ENCODE measurements around the gene MGAT5. TPM values are rescaled to one million over a fixed set of nuclear protein-coding genes. Genes with fewer than 3 reads are reported as not detected.

The MGAT5 gene
- total RNA-seq, 4 donors from 2014 or later, result 32.4 to 65.9 (median 46.6) TPM

DNA sequence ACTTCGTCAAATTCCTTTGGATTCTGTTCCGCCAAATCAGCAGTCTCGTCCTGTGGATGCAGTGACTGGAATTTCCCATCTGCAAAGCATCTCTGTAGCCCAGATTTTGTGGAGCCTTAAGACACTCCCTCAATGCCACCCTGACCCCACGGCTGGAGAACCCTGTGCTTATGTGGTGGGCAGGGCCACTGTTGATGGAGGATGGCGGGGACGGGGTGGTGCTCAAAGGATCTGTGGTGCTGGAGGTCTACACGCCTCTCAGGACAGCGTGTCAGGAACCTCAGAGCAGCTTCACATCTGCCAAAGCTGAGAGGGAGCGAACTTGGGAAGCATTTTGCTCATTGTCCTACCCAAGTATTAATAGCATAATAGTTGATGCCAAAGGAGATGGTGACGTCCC is 200.1 kb downstream of the MGAT5 start:
- H3K4me3 ChIP-seq, result no peak overlapping the region
- no peak for ATAC-seq
- no peak overlapping the region for H3K27ac ChIP-seq
- H3K9me3 ChIP-seq, result no peaks in the 10 kb centered on the region
- TF ChIP-seq POLR2A (IDR thresholded peaks at IDR 0.05), result no peak
- no peak for TF ChIP-seq POLR2AphosphoS5 (IDR thresholded peaks at IDR 0.05)
- no peak for TF ChIP-seq EP300 (IDR thresholded peaks at IDR 0.05)
- TF ChIP-seq, protein P1, sequence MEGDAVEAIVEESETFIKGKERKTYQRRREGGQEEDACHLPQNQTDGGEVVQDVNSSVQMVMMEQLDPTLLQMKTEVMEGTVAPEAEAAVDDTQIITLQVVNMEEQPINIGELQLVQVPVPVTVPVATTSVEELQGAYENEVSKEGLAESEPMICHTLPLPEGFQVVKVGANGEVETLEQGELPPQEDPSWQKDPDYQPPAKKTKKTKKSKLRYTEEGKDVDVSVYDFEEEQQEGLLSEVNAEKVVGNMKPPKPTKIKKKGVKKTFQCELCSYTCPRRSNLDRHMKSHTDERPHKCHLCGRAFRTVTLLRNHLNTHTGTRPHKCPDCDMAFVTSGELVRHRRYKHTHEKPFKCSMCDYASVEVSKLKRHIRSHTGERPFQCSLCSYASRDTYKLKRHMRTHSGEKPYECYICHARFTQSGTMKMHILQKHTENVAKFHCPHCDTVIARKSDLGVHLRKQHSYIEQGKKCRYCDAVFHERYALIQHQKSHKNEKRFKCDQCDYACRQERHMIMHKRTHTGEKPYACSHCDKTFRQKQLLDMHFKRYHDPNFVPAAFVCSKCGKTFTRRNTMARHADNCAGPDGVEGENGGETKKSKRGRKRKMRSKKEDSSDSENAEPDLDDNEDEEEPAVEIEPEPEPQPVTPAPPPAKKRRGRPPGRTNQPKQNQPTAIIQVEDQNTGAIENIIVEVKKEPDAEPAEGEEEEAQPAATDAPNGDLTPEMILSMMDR (IDR thresholded peaks at IDR 0.05), result no peak
- H3K27me3 ChIP-seq, result no peaks in the 10 kb centered on the region
- 76% methylated on average over 5 of the region's 10 CpGs; no CpG with 5 or more reads in 1 of the 2 donors for WGBS, 2 donors (ENCODE audit: low coverage in 1 of 2)
- peaks cover 0 to 19% of the 10 kb centered on the region in 2 donors for H3K36me3 ChIP-seq
- H3K4me1 ChIP-seq, result no peaks in the 10 kb centered on the region

DNA sequence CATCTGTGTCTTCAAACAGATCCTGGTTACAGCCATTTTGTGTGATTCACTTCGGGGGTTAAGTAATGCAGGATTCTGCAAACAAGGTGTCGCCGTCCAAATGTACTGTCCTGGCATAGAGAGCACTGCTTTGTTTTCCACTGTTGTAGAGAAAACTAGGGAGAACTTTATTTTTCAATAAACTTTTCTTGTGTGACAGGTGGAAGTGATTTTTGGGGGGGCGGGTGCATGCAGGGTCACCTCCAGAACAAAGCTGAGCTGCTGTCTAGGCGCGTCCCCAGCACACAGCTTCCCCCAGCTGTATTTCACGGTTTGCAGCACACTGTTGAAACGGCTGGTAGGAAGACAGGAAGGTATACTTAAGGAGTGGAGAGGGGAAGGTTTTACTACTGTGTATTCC is 200.6 kb downstream of the MGAT5 start:
- Histone ChIP-seq H3K27me3 (no peaks in the 10 kb centered on the region), H3K27ac (no peak overlapping the region), H3K4me1 (no peaks in the 10 kb centered on the region), H3K9me3 (no peaks in the 10 kb centered on the region), H3K4me3 (no peak overlapping the region), H3K36me3 (peaks cover 0 to 14% of the 10 kb centered on the region in 2 donors)
- TF ChIP-seq, protein P1 (IDR thresholded peaks at IDR 0.05), result no peak
- TF ChIP-seq POLR2A (IDR thresholded peaks at IDR 0.05) (no peak), EP300 (IDR thresholded peaks at IDR 0.05) (no peak), POLR2AphosphoS5 (IDR thresholded peaks at IDR 0.05) (no peak)
- 94 to 95% methylated on average over 3 to 6 of the region's 8 CpGs for WGBS, 2 donors (ENCODE audit: low coverage in 1 of 2)
- ATAC-seq, result no peak

DNA sequence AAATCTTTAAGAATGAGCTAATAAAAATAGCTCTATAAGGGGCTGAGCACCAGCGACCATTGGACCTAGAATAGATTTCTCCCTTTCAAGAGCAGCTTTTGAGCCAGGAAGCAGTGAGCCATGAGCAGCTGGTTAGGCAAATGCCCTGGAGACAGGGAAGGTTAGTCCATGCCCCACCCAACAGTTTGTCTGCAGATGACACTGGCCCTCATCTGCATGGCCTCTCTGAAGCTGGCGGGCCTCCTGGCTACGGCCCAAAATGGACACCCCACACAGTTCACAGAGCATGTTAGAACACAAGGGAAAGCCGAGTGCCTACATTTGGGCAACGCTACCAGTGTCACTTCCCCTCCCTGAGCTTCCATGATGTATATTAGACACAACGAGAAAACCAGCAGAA is 201.1 kb downstream of the MGAT5 start:
- Histone ChIP-seq H3K36me3 (peaks cover 0 to 9% of the 10 kb centered on the region in 2 donors), H3K27ac (no peak overlapping the region), H3K9me3 (no peaks in the 10 kb centered on the region), H3K4me3 (no peak overlapping the region), H3K4me1 (no peaks in the 10 kb centered on the region), H3K27me3 (no peaks in the 10 kb centered on the region)
- no peak for ATAC-seq
- TF ChIP-seq POLR2AphosphoS5 (IDR thresholded peaks at IDR 0.05), result no peak
- TF ChIP-seq POLR2A (IDR thresholded peaks at IDR 0.05), result no peak
- TF ChIP-seq EP300 (IDR thresholded peaks at IDR 0.05), result no peak
- WGBS, 2 donors (ENCODE audit: low coverage in 1 of 2), result 56 to 81% methylated on average over 1 to 6 of the region's 6 CpGs

DNA sequence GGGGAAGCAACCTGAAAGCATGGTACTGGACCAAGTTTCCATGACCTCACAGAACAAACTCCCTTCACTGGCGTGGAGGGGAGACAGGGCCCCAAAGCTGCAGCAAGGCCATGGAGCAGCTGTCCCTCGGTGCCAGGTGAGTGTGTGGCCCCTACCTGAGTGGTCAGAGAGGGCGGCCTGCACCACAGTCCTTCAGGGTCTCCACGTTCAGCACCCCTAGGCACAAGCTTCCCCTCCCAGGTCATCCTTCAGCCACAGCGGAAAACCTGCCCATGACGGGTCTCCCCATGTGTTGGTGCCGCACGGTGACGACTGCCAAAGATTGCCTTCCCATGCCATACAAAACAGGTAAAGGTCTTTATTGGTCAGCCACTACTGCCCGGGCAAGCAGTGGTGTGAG is 201.6 kb downstream of the MGAT5 start:
- Histone ChIP-seq H3K4me3 (no peak overlapping the region), H3K9me3 (no peaks in the 10 kb centered on the region), H3K27ac (no peak overlapping the region), H3K4me1 (no peaks in the 10 kb centered on the region), H3K27me3 (no peaks in the 10 kb centered on the region), H3K36me3 (peaks cover 0 to 7% of the 10 kb centered on the region in 2 donors)
- TF ChIP-seq POLR2AphosphoS5 (IDR thresholded peaks at IDR 0.05) (no peak), EP300 (IDR thresholded peaks at IDR 0.05) (no peak), POLR2A (IDR thresholded peaks at IDR 0.05) (no peak)
- TF ChIP-seq, protein P1 (IDR thresholded peaks at IDR 0.05), result no peak
- 93 to 100% methylated on average over 1 to 2 of the region's 10 CpGs for WGBS, 2 donors (ENCODE audit: low coverage in 1 of 2)
- no peak for ATAC-seq

DNA sequence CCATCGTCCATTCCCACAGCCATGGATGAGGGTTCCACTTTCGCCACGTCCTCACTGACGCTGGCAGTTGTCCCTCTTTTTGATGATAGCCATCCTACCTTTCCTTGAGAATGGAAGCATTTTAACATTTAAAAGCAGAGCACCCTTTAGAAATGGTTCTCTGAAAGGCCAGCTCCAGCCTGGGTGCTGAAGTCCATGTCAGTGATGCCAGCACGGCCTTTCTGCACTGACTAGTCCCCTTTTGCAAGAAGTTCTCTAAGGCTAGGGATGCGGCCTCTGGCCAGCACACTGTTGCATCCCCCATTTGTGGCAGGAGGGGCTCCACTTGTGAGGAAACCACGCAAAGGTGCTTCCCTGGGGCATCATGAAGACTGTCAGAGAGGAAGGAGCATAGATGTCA is 203.5 kb downstream of the MGAT5 start:
- Histone ChIP-seq H3K4me3 (no peak overlapping the region), H3K27ac (no peak overlapping the region), H3K4me1 (no peaks in the 10 kb centered on the region), H3K36me3 (peaks cover 0 to 7% of the 10 kb centered on the region in 2 donors), H3K27me3 (no peaks in the 10 kb centered on the region), H3K9me3 (no peaks in the 10 kb centered on the region)
- WGBS, 2 donors (ENCODE audit: low coverage in 1 of 2), result 91 to 100% methylated on average over 1 to 6 of the region's 7 CpGs
- no peak for ATAC-seq
- TF ChIP-seq POLR2A (IDR thresholded peaks at IDR 0.05), result no peak

DNA sequence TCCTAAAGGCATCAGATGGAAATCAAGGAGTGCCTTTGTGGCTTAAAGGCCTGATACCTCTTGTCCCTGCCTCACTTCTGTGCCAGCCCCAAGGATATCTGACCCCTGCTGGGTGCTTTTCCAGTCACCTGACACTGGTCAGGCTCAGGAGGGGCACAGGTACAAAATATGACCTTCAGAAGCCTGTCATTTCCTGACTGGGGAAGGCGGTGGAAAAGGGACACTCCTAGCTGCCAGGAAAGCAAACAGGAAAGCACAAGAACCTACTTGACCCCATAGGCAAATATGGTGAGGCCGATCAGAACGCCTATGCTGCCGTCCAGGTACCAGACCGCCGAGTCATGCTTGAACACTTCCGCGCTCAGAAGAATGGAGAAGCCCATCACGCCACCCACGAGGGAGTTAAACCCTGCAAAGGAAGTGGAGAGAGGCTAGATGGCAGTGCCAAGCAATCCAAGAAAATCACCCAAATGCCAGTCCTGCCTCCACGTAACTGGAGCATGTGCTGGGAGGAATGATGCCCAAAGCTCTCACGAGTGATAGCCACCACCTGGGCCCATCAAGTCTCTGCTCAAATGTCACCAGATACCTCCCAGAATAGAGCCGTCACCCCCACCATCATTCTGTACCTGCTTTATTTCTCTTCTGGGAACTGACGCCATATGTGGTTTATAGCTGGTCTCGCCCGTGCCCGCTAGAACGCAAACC is 204.0 kb downstream of the MGAT5 start:
- no peaks in the 10 kb centered on the region for H3K4me1 ChIP-seq
- H3K9me3 ChIP-seq, result no peaks in the 10 kb centered on the region
- H3K27ac ChIP-seq, result no peak overlapping the region
- no peak overlapping the region for H3K4me3 ChIP-seq
- 40% methylated on average over 1 of the region's 18 CpGs; no CpG with 5 or more reads in 1 of the 2 donors for WGBS, 2 donors (ENCODE audit: low coverage in 1 of 2)
- no peak for ATAC-seq
- H3K36me3 ChIP-seq, result peaks cover 0 to 7% of the 10 kb centered on the region in 2 donors
- TF ChIP-seq, protein P1 (IDR thresholded peaks at IDR 0.05), result no peak
- no peaks in the 10 kb centered on the region for H3K27me3 ChIP-seq
